ENCODE measurements around the gene AKR1B15.

GRCh38 chr7:134622303-134622995, 73.5 kb downstream of the AKR1B15 start:
- TF ChIP-seq CTCF (IDR thresholded peaks at IDR 0.05) (no peak), POLR2A (IDR thresholded peaks at IDR 0.05) (no peak)

Measured in testis (tissue), 2 donors.